ENCODE data around the gene SULT6B1. TPM values are rescaled to one million over a fixed set of nuclear protein-coding genes. Genes with fewer than 3 reads are reported as not detected.
A peak's percentile ranks its signal among the peaks of the same experiment; 100 is the strongest.

Gene SULT6B1
- total RNA-seq, 1 donor from 2014 or later, result not detected

- no peak for DNase-seq (ENCODE audit: low read depth)
Measured at GRCh38 chr2:37153224-37153623, 35.2 kb downstream of the SULT6B1 start.

GRCh38 chr2:37149626-37150322 is 38.7 kb downstream of the SULT6B1 start:
- DNase-seq (ENCODE audit: low read depth), result no peak

- DNase-seq (ENCODE audit: low read depth), result no peak
Measured at GRCh38 chr2:37148325-37148724, 40.1 kb downstream of the SULT6B1 start.

- no peak for DNase-seq (ENCODE audit: low read depth)
Measured at GRCh38 chr2:37146062-37146461, 42.4 kb downstream of the SULT6B1 start.

GRCh38 chr2:37143974-37144373 is 44.5 kb downstream of the SULT6B1 start:
- DNase-seq (ENCODE audit: low read depth), result no peak

GRCh38 chr2:37142546-37142945 is 45.9 kb downstream of the SULT6B1 start:
- DNase-seq (ENCODE audit: low read depth), result no peak

- no peak for DNase-seq (ENCODE audit: low read depth)
Measured at GRCh38 chr2:37132914-37133313, 55.6 kb downstream of the SULT6B1 start.

- DNase-seq (ENCODE audit: low read depth), result peak; percentile 98
Measured at GRCh38 chr2:37125416-37125815, 63.1 kb downstream of the SULT6B1 start.

GRCh38 chr2:37119157-37119556 is 69.3 kb downstream of the SULT6B1 start:
- DNase-seq (ENCODE audit: low read depth), result peak; percentile 66

Other genes starting within 250 kb of the SULT6B1 start
- gene STRN, start 222.1 kb downstream of the SULT6B1 start, total RNA-seq, result 18.3 and 25.1 TPM in 2 replicates
- 11.2 and 14.7 TPM in 2 replicates for gene HEATR5B, start 104.3 kb downstream of the SULT6B1 start, total RNA-seq
- gene GPATCH11, start 104.2 kb downstream of the SULT6B1 start, total RNA-seq, result 8.6 and 8.8 TPM in 2 replicates
- 26.6 and 31.1 TPM in 2 replicates for gene EIF2AK2, start 31.7 kb downstream of the SULT6B1 start, total RNA-seq
- gene CEBPZOS, start 7.8 kb upstream of the SULT6B1 start, total RNA-seq, result 25.7 and 27.7 TPM in 2 replicates
- 32.9 and 33.2 TPM in 2 replicates for gene CEBPZ, start 42.9 kb upstream of the SULT6B1 start, total RNA-seq
- 15.2 and 21.1 TPM in 2 replicates for gene NDUFAF7, start 43.0 kb upstream of the SULT6B1 start, total RNA-seq
- 19.6 and 24.2 TPM in 2 replicates for gene PRKD3, start 136.2 kb upstream of the SULT6B1 start, total RNA-seq
- gene QPCT, start 156.0 kb upstream of the SULT6B1 start, total RNA-seq, result 0.24 TPM in 1 of 2 replicates, not detected in the other